Hematopoietic multipotent progenitor cell treated with erythropoietin and hydrocortisone succinate and interleukin-3 and kit ligand, for 4 days (in vitro differentiated cells): ENCODE results near the gene PLXNC1.

Source experiments
- DNase-seq: peaks from one replicate; pipeline ENCODE4 v3.0.0-alpha.2; 2015

PLXNC1 gene

DNA sequence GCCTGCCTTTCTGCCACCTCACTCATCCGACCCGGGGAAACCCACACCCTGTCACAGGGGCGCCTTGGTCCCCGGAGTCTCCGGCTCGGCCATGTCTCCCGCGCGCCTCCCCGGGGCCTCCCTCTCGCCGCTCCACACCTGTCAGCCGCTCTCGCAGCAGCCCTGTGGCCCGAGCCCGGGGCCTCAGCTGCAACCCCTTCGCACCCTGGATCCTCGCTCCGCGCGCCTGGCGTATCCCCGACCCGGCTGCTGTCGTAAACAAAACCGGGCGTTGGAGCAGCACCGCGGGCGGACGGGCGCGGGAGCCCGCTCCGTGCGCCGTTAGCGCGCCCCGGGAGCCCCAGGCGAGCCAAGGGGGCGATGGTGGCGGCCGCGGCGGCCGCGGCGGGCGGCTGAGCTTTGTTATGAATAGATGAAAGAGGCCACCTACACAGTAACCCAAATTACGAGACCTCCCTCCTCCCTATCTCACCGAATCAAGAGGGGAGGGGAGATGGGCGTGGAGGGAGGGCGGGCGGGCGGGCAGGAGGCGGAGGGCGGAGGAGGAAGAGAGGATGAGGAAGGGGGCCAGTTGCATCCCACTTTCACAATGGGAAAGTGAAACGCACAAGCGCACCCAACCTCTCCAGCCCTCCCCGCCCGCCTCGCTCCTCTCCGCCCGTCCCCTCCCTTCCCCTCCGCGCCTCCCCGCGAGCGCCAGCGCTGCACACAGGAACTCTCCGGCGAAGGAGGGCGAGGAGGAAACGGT lies at the start of gene PLXNC1:
Gene PLXNC1 (plus strand): TSS at position 587 of the 748 bp plus-strand sequence. CDS start 395 bp downstream, outside the sequence.
- DNase-seq: peak; percentile 87

DNA sequence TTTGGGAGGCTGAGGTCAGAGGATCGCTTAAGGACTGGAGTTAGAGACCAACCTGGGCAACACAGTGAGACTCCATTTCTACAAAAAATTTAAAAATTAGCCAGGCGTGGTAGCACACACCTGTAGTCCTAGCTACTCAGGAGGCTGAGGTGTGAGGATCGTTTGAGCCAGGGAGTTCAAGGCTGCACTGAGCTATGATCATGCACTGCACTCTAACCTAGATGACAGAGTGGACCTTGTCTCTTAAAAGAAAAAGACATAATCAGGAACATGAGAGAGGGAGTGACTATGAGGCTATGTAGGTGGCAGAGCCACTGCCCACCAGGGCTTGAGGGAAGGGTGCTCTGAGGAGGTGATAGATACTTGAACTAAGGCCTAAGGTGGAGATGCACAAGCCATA lies 49.2 kb upstream of the PLXNC1 start:
- no peak for DNase-seq

DNA sequence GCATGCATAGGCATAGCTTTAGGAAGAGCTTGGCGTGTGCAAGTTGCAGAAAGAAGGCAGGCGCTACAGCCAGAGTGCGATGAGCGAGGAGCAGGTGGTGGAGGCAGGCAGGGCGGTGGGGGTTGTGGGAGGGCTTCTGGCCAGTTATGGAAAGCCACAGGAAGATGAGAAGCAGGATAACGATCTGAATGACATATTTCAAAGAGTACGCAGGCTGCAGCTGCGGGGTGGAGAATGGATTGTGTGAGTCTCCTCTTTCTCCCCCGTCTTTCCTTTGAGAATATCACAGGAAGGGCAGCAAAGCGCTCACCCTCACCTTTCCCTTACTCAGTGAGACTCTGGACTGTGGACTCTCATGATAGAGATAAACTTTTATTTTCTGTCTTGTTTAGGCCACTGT lies 48.7 kb upstream of the PLXNC1 start:
- peak; percentile 60 for DNase-seq

DNA sequence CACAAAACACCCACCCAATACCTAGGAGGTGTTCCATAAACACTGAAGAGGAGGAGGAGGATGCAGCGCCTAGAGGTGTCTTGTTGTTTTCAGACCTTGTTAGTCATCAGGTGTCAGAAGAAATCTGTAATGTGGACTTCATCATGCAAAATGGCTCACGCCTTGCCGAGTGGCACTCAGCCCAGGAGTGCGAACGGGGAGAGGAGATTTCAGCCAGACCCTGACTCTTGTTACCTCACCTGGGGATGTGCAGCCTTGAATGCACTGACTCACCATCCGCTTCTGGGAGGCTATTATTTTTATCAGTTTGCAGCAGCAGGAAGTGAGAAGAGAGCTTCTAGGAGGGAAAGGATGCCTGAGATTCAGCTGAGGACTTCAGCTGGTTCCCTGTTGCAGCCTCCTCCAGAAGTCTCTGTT lies 48.2 kb upstream of the PLXNC1 start:
- DNase-seq: peak; percentile 74

DNA sequence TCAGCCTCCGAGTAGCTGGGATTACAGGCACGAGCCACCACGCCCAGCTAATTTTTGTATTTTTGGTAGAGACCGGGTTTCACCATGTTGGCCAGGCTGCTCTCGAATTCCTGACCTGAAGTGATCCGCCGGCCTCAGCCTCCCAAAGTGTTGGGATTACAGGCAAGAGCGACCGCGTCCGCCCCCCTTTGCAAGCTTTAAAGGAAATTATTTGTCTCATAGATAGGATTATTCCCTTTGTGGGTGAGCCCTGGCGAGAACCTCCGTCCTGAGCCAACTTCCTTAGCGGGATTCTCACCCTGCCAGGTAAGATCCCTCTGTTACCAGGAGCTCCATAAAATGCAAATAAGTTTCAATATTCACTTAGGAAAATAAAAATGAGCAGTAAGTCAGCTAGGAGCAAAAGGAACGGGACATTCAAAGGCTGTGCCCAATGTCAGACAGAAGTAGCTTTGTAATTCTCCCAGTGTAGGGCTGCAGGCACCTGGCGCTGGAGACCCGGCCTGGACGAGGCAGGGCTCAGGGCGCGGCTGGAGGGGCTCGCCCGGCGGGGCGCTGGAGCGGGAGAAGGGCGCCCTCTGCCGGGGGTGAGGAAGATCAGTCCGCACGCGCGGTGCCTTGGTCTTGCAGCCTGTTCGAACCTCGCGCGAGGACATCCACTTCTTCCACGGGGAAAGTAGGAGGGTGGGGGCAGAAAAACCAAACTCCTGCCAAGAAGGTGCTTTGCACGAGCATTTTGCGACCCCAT lies 47.2 kb upstream of the PLXNC1 start:
- DNase-seq: peak; percentile 86

DNA sequence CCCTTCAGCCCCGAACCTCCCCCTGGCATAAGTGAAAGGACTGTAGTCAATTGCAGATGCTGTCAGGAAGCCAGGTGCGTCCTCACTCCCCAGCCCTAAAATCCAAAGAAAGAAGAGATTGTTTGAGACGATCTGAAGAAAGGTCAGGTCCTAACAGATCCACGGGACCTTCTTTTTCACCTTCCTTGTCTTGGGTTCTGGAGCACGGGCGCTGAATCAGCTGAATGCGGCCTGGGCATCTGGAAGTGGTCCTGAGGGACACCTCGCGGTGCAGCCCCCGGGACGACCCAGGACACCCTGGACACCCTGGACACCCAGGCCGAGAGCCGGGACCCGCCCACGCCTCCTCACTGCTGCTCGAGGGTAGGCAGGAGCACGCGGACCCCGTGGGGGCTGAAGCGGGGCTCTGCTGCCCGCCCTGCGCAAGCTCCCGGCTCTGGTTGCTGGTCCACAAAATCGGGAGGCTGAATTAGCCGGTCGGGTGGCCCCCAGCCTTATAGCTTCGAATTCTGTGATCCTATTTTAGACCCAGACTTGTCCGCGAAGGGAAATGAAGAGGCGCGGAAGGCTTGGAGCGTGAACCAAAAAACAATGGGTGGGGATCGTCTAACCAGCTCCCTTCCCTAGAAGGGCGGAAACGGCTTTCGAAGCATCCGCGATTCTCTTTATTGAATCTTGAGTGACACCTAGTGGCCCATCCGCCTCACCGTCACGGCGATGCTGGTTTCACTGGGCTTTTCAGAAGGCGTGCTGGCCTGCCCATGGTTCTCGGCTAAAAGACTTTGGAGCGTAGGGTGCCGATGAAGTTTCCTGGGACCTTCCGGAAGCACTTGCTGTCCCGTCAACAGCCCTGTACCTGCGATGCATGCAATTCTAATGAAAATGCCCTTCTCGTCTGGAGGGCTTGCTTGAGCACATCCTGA lies 46.4 kb upstream of the PLXNC1 start:
- peak; percentile 96 for DNase-seq

DNA sequence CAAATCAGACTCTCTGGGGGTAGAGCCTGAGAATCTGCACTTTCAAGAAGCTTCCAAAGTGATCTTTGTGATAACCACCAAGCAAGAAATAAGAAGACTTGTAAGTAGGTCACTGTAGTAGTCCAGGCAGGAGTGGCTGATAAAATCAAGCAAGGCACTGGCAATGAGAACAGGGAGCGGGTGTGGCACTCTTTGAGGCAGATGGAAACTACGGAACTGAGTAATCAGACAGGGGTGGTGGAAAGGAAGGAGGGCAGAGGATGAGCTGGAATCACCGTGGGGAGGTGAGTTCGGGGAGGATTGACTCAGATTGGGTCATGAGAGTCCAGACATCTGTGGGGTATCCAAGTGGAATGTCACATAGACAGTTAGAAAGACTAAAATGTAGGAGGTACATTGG lies 44.4 kb upstream of the PLXNC1 start:
- DNase-seq: no peak

DNA sequence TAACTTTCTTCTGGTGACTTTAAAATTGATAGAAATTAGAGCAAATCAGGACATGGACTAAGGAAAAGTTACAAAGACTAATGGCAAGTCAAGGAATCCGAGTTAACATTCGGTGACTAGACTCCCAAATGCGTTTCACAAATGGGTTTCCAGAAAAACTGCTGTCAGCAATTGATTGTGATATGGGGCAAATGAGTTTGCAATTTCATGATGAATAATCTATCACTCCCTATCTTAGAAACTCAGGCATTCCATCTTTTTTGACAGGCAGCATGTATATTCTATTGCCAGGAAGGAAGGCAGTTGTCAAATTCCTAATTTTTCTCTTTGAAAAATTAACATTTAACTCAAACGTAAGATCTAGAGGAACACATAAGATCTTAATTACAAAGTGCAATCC lies 40.5 kb upstream of the PLXNC1 start:
- no peak for DNase-seq

DNA sequence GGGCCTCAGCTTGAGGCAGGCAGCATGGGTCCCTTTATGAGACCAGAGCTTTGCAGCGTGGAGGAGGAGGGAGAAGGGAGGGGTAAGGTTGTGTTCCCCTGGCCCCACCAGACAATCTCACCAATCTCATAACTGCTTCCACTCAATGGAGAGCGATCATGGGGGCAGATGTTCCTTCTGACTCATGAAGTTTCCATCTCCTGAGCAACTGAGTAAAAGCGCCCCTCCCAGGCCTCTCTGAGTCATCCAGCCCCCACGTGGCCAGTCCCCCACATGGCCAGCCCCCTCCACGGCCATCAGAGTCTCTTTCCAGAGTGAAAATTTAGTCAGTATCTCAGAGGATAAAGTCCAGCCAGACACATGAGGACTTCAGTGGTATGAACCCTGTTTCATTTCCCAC lies 39.2 kb upstream of the PLXNC1 start:
- DNase-seq: peak; percentile 31

DNA sequence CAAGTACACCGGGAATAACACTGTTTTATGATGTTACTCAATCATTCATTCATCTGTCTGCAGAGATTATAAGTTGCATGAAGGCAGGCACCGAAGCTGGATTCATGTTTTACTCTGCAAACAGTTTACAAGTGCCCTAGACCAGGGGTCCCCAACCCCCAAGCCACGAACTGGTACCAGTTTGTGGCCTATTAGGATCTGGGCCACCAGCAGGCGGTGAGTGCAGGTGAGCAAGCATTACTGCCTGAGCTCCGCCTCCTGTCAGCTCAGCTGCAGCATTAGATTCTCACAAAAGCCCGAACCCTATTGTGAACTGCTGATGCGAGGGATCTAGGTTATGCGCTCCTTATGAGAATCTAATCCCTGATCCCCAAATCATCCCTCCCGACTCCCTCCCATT lies 38.1 kb upstream of the PLXNC1 start:
- DNase-seq: no peak

DNA sequence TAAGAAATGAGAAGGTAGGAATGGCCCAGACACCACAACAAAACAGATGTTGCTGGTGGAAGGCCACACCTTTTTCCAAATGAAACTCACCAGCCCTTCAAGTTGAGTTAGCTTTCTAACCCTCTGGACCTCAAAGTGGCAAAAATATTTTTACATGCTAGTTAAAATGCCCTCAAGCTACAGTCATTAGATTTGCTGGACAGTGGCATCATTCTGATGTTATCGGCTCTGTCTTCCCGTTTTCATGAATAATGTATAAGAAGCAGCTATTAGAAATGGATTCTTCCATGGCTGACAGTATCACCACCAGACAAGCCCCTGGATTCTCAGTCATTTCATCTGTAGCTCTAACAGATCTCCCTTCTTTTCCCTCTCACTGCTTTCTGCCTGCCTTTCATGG lies 37.1 kb upstream of the PLXNC1 start:
- no peak for DNase-seq

DNA sequence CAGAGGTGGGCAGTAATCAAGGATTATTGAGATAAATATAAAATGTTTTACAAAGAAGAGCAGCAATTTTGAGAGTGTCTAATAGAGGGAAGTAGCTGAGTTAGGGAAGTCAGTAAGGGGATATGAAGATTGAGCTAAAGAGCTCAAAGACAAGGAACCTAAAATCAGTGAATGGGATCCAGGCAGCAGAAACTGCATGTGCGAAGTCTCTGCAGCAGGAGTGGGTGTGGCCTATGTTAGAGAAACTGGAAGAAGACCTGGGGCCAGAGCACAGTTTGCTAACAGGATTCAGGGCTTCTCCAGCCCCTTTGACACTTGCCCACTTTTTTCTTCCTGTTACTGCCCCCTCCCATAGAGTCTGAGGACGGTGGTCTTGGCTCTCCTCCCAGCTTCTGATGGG lies 36.3 kb upstream of the PLXNC1 start:
- peak; percentile 51 for DNase-seq

DNA sequence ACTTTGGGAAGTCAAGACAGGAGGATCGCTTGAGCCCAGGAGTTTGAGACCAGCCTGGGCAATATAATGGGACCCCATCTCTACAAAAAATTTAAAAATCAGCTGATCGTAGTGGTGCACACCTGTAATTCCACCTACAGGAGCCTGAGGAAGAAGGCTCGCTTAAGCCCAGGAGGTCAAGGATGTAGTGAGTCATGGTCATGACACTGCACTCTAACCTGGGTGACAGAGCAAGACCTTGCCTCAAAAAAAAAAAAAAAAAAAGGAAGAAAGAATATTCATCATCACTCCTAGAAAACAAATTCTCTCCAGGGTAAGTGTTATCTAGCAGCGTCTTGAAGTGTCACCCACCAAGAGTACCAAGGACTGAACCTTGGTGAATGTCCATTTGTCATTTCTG lies 34.2 kb upstream of the PLXNC1 start:
- no peak for DNase-seq

DNA sequence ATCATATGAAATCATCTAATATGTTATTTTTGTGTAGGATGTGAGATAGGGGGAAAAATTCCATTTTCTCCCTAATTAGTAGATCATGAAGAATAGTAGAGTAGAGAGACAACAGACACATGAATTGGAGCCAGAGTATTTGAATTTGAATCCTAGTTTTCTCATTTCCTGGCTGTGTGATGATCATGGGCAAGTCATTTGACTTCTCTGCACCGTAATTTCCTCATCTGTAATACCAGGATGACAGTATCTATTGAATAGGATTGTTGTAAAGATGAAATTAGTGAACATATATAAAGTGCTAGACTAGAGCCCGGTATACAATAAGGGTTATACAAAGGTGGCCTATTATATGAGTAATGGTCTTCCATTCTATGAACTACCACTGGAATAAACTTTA lies 32.2 kb upstream of the PLXNC1 start:
- no peak for DNase-seq

DNA sequence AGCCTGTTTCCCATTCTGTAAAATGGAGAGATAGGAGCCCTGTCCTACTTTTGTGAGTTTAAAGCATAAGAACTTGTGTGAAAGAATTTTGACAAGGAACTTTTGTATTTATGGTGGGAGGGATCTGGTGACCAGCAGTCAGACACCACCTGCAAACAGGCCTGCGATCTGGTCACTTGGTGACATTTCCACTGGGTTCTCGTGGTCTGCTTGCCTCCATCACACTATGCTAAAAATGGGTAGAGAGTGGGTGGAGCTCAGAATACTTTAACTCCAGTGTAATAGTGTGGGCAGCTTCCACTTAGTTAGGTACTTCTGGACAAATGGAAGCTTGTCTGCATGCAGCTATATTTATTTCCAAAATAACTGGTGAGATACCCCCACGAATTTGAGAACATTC lies 26.5 kb upstream of the PLXNC1 start:
- no peak for DNase-seq

DNA sequence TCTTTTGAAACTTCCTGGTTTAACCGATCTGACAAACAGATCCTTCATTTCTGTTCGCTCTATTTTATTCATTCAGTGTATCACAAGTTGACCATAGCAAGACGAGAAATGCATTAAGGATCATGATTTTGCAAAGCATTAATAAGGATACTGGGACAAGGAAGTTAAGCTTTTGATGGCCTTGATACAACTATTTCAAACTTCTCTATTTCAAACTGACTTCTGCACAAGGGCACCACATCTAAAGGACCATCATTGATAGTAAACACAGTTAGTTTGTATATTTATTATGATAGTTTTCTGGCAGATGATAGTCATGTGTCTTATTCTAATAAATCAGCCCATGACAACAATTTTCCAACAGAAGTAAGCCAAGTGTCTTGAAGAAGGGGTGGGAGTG lies 25.8 kb upstream of the PLXNC1 start:
- no peak for DNase-seq

DNA sequence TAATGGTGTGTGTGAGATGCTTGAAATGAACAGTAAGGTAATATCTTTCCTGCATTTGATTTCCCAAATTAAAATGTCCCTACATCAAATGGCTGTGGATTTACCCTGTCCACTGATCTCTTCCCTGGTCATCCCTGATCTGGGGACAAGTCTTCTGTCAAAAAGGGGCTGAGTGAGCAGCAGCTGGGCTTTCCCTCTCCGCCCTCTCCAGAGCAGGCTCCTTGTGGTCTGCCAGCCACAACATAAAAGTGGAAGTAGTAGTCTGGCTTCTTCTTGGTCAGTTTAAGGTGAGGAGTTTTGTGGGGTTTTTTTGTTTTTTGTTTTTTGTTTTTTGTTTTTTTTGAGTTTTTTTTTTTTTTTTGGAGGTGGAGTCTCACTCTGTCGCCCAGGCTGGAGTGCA lies 25.2 kb upstream of the PLXNC1 start:
- peak; percentile 77 for DNase-seq

DNA sequence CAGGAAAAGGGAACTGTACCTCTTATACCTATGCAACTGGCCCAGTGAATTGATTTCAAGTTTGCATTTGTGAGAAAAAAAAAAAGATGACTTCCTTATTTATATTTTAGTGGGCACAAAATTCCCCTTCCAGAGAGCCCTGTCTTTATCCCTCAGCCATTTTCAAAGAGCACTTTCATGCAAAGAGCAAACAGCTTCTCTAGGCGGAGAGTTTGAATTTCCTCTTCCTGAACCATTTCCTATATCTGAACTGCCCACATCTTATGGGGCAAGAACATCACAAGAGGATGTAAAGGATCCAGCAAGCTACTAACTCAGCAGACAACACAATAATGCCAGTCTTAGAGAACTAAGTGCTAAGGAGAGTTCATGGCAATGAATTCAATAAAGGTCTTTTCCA lies 22.3 kb upstream of the PLXNC1 start:
- DNase-seq: peak; percentile 50

DNA sequence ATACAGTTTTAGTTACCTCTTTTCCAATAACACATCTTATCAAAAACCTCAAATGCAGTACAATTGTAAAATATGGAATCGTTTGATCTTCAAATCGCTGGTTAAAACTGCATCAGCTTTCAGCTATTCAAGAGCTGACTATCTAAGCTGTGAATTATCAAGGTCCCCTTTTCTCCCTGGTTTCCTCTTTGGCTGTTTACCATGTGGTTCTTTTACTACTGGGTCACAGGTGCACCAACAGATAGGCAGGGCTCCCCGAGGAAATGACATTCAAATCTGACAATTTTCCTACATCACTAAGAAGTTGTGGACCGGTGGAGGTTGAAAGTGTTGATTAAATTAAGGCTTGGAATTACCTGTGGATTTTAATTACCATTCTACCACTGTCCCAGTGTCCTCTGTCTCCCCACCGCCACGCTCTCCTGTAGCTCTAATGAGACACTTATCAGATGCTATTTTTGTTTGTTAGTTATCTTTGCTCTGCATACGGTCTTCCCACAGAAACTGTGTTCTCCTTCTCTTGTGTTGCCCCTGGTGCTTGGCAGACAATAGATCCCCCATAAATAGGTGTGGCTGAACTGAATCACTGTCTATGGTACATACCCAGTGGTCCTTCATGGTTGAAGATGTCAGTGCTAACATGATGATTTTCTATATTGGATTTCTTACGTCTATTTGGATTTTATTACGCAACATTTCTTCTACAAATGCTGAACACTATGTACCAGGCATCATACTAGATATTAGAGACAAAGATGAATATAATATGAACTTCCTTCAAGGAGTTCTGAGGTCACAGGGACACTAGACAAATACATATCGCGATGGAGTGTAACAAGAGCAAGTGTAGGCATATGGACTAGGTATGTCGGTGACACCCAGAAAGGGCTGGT lies 20.9 kb upstream of the PLXNC1 start:
- DNase-seq: peak; percentile 76

DNA sequence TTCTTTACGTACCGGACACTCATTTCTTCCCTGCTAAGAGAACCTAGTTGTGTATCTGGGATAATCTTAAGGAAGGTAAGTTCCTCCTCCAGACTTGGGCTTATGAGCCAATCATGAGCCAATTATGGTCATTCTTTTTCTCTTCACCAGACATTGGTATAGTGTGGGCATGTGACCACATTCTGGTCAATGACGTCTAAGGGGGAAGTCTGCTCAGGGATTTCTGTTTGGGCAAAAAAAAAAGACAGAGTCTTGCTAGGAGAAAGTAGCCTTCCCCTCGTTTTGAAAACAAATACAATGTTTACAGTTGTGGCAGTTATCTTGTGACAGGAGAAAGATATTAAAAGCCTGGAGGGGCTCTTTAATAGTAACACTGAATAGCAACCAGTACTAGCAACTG lies 20.1 kb upstream of the PLXNC1 start:
- DNase-seq: peak; percentile 31

DNA sequence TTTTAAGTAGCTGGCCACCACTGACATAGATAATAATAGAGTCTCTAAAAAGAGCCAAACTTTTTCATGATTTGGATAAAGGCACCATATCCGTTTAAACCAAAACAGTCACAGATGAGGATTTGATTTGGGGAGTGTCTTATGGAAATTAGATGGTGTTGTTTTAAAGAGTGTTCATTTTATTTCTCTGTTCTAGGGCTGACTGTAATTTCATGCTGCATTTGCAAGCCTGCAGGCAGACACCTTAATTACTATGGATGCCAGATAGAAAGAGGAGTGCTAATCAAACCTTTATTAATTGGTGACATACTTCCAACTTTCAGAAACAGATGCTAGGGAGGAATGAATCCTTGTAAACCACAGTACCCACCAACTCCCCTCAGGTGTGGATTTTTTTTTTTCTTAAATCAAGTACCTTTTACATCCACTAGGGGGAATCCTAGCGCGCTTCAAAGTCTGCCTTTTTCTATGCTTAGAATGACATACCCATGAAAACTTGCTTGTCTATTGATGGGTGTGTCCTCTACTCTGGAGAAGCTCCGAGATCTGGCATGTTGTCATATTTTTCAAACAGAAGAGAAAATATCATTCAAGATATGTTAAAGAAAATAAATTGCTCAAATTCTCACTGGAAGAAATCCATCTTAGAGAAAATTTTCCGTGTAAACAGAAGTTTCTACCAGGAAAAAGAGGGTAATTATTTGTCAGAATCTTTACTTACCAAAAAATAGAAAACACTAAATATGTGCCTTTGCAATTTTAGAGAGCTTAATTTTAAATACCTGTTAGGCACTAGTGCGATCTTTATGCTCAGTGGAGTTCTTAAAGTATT lies 14.2 kb upstream of the PLXNC1 start:
- DNase-seq: peak; percentile 89
